K562 (cell line): ENCODE measurements around the gene CDH12.

Experiments used
- FOSL1 ChIP-seq: fragments of 200-800 bp; sonication (Bioruptor generic); conservative IDR thresholded peaks from 2 replicates; pipeline ENCODE4 v1.6.1; 2016; ENCODE audit warnings: missing genetic modification characterization, missing compliant biosample characterization
- REST ChIP-seq, 2 experiments: fragments of 450-650 bp; formaldehyde crosslinking in 1 of 2; IDR thresholded peaks; 2 replicates each; pipeline versions ENCODE4 v1.4.0 to v1.6.1; 2014 to 2020; ENCODE audit warnings: mild to moderate bottlenecking in 2 of 2, borderline replicate concordance in 1 of 2, low read depth in 1 of 2

GRCh38 chr5:21931116-21931515, 922.0 kb downstream of the CDH12 start:
- TF ChIP-seq FOSL1 (tag) (no peak), REST (IDR thresholded peaks at IDR 0.05; ENCODE audit: borderline replicate concordance) (no peak), REST (CRISPR knock-in tag; IDR thresholded peaks at IDR 0.05; ENCODE audit: low read depth) (no peak)
